ENCODE results near the gene DHH. TPM values are rescaled to one million over a fixed set of nuclear protein-coding genes. Genes with fewer than 3 reads are reported as not detected.

DHH gene
- total and polyA plus RNA-seq, 2 experiments from 2014 or later, result not detected

DNA sequence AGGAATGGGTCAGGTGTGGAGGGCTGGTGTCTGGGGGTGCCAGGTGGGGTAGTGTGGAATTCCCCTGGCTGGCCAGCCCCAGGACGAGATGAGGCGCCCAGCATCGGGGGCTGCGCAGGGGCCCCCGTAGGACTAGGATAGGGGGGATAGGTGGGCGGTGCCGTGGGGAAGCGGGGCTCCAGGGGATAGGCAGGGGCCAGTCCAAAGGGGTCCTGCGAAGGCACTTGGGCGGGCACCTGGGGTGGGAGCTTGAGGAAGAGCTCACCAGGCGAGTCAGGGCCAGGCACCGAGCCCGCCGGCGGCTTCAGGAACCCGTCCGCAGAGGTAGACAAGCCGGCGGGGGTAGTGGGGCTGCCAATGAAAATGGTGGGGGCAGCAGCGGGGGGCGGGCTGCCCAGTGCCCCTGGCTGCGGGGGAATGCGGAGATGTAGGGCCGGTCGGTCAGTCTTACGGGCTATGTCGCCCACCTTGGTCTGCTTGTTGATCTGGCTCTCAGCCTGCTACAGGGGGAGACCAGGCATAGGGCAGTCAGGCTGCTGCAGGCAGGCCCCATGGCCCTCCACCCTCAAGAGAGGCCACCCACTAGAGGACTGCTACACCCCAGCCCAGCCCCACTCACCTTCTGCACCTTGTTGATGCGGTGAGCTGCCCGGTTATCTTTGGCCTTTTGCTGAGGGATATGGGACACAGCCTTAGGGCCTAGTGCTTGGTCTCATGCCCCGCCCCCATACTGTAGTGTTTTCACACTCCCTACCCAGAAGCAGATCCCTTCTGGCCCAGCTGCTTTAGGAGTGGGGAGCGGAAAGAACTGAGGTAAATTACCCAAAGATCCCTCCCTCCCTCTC is 53.3 kb downstream of the DHH start:
- peaks cover 20% of the 10 kb centered on the region for H4K20me1 ChIP-seq (replicated peaks; ENCODE audit: insufficient read depth)
- no peaks in the 10 kb centered on the region for H3K9me2 ChIP-seq (ENCODE audit: insufficient read depth)
- no peak overlapping the region for H3K4me2 ChIP-seq
- H3K9me3 Mint-ChIP-seq, result no peaks in the 10 kb centered on the region
- H2AFZ ChIP-seq, result no peak overlapping the region
- no peak overlapping the region for H3K4me3 Mint-ChIP-seq
- no peak overlapping the region for H3K27ac Mint-ChIP-seq
- H3K4me1 ChIP-seq (ENCODE audit: insufficient read depth), result no peaks in the 10 kb centered on the region
- H3F3A ChIP-seq (replicated peaks; ENCODE audit: low read depth), result no peaks in the 10 kb centered on the region
- H3K36me3 ChIP-seq (ENCODE audit: insufficient read depth), result peaks cover 33% of the 10 kb centered on the region
- H3K27ac ChIP-seq (ENCODE audit: low read depth), result no peak overlapping the region
- no peaks in the 10 kb centered on the region for H3K79me2 ChIP-seq (replicated peaks; ENCODE audit: insufficient read depth)
- H3K36me3 Mint-ChIP-seq (ENCODE audit: low read depth), result peaks cover 90% of the 10 kb centered on the region
- DNase-seq (ENCODE audit: low spot score) (no peak), ATAC-seq (no peak)
- TF ChIP-seq, protein P1, sequence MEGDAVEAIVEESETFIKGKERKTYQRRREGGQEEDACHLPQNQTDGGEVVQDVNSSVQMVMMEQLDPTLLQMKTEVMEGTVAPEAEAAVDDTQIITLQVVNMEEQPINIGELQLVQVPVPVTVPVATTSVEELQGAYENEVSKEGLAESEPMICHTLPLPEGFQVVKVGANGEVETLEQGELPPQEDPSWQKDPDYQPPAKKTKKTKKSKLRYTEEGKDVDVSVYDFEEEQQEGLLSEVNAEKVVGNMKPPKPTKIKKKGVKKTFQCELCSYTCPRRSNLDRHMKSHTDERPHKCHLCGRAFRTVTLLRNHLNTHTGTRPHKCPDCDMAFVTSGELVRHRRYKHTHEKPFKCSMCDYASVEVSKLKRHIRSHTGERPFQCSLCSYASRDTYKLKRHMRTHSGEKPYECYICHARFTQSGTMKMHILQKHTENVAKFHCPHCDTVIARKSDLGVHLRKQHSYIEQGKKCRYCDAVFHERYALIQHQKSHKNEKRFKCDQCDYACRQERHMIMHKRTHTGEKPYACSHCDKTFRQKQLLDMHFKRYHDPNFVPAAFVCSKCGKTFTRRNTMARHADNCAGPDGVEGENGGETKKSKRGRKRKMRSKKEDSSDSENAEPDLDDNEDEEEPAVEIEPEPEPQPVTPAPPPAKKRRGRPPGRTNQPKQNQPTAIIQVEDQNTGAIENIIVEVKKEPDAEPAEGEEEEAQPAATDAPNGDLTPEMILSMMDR (conservative IDR thresholded peaks at IDR 0.05; ENCODE audit: low read depth in 2 of 2), result no peak
- TF ChIP-seq POLR2AphosphoS5 (IDR thresholded peaks at IDR 0.05; ENCODE audit: low read depth) (no peak), ZNF462 (CRISPR knock-in tag; IDR thresholded peaks at IDR 0.05) (no peak), ZNF331 (CRISPR knock-in tag; IDR thresholded peaks at IDR 0.05; ENCODE audit: low read depth) (no peak), JUNB (IDR thresholded peaks at IDR 0.05; ENCODE audit: unreplicated experiment) (no peak), NANOG (IDR thresholded peaks at IDR 0.05; ENCODE audit: borderline replicate concordance) (no peak), STAT1 (IDR thresholded peaks at IDR 0.05; ENCODE audit: unreplicated experiment) (no peak), EZH2phosphoT487 (IDR thresholded peaks at IDR 0.05; ENCODE audit: unreplicated experiment) (no peak), EZH2 (IDR thresholded peaks at IDR 0.05; ENCODE audit: low read depth, unreplicated experiment) (no peak), CREB1 (CRISPR knock-in tag; IDR thresholded peaks at IDR 0.05; ENCODE audit: low read depth) (no peak), ZNF114 (CRISPR knock-in tag; IDR thresholded peaks at IDR 0.05) (no peak)
- TF ChIP-seq, protein P2, sequence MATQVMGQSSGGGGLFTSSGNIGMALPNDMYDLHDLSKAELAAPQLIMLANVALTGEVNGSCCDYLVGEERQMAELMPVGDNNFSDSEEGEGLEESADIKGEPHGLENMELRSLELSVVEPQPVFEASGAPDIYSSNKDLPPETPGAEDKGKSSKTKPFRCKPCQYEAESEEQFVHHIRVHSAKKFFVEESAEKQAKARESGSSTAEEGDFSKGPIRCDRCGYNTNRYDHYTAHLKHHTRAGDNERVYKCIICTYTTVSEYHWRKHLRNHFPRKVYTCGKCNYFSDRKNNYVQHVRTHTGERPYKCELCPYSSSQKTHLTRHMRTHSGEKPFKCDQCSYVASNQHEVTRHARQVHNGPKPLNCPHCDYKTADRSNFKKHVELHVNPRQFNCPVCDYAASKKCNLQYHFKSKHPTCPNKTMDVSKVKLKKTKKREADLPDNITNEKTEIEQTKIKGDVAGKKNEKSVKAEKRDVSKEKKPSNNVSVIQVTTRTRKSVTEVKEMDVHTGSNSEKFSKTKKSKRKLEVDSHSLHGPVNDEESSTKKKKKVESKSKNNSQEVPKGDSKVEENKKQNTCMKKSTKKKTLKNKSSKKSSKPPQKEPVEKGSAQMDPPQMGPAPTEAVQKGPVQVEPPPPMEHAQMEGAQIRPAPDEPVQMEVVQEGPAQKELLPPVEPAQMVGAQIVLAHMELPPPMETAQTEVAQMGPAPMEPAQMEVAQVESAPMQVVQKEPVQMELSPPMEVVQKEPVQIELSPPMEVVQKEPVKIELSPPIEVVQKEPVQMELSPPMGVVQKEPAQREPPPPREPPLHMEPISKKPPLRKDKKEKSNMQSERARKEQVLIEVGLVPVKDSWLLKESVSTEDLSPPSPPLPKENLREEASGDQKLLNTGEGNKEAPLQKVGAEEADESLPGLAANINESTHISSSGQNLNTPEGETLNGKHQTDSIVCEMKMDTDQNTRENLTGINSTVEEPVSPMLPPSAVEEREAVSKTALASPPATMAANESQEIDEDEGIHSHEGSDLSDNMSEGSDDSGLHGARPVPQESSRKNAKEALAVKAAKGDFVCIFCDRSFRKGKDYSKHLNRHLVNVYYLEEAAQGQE (IDR thresholded peaks at IDR 0.05; ENCODE audit: unreplicated experiment), result no peak
- TF ChIP-seq, protein P3, sequence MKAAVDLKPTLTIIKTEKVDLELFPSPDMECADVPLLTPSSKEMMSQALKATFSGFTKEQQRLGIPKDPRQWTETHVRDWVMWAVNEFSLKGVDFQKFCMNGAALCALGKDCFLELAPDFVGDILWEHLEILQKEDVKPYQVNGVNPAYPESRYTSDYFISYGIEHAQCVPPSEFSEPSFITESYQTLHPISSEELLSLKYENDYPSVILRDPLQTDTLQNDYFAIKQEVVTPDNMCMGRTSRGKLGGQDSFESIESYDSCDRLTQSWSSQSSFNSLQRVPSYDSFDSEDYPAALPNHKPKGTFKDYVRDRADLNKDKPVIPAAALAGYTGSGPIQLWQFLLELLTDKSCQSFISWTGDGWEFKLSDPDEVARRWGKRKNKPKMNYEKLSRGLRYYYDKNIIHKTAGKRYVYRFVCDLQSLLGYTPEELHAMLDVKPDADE (IDR thresholded peaks at IDR 0.05), result no peak
- no peaks in the 10 kb centered on the region for H3K27me3 ChIP-seq (ENCODE audit: insufficient read depth)
- H3K4me3 ChIP-seq, result no peak overlapping the region
- no peaks in the 10 kb centered on the region; the same call in 2 of the 3 replicates for H3K4me1 Mint-ChIP-seq
- H3K27me3 Mint-ChIP-seq (ENCODE audit: insufficient read depth, low read depth, poor library complexity), result peaks cover 10% of the 10 kb centered on the region
